Limb (tissue), 2 donors: ENCODE measurements around the gene INPP5A.
"Not testable (repeated sequence)": the region's sequence is repeated elsewhere in the genome, so short reads cannot be mapped to it uniquely, and the experiment has no call there.

Experiments used
- DNase-seq, 2 donors: peaks; one replicate each; pipeline ENCODE4 v3.0.0-alpha.2; 2016; ENCODE audit errors: extremely low spot score in 2 of 2

INPP5A gene

GRCh38 chr10:132671228-132672154, 133.9 kb downstream of the INPP5A start:
- DNase-seq = no peak

- DNase-seq = not testable (repeated sequence)
These were observed 136.2 kb downstream of the INPP5A start for GRCh38 chr10:132673746-132674145.

GRCh38 chr10:132674311-132674710, 136.7 kb downstream of the INPP5A start:
- no peak for DNase-seq

- no peak for DNase-seq
These were observed 137.6 kb downstream of the INPP5A start for GRCh38 chr10:132675031-132675740.

- no peak for DNase-seq
These were observed 138.8 kb downstream of the INPP5A start for GRCh38 chr10:132676193-132676891.

- no peak for DNase-seq
These were observed 139.5 kb downstream of the INPP5A start for GRCh38 chr10:132677096-132677472.

- DNase-seq = no peak
These were observed 140.1 kb downstream of the INPP5A start for GRCh38 chr10:132677473-132678227.

- DNase-seq = peak in 1 of 2 donors; percentile 22
These were observed 141.0 kb downstream of the INPP5A start for GRCh38 chr10:132678436-132679216.

- DNase-seq = peak in 1 of 2 donors; percentile 18
These were observed 141.6 kb downstream of the INPP5A start for GRCh38 chr10:132679217-132679595.

- DNase-seq = peak in 1 of 2 donors; percentile 2
These were observed 142.1 kb downstream of the INPP5A start for GRCh38 chr10:132679640-132680039.

- DNase-seq = peak in 1 of 2 donors; percentile 8
These were observed 143.2 kb downstream of the INPP5A start for GRCh38 chr10:132680741-132681140.

- peak in 1 of 2 donors; percentile 20 for DNase-seq
These were observed 144.5 kb downstream of the INPP5A start for GRCh38 chr10:132681858-132682755.

- peak in 1 of 2 donors; percentile 4 for DNase-seq
These were observed 146.7 kb downstream of the INPP5A start for GRCh38 chr10:132684164-132684891.

GRCh38 chr10:132685101-132685891, 147.7 kb downstream of the INPP5A start:
- peak in 1 of 2 donors; percentile 32 for DNase-seq

- peak in 1 of 2 donors; percentile 23 for DNase-seq
These were observed 148.5 kb downstream of the INPP5A start for GRCh38 chr10:132685921-132686680.

- DNase-seq = peak in 1 of 2 donors; percentile 19
These were observed 149.8 kb downstream of the INPP5A start for GRCh38 chr10:132687181-132687892.
